CD4-positive, alpha-beta memory T cell (primary cell): ENCODE measurements around the gene STK39. TPM values are rescaled to one million over a fixed set of nuclear protein-coding genes. Genes with fewer than 3 reads are reported as not detected.

Source experiments
- CTCF ChIA-PET: fragments of 350-600 bp; sonication (Branson Sonifier 250); formaldehyde crosslinking; loops from one replicate; lab custom pipeline; 2021; ENCODE audit warnings: inconsistent platforms; ENCODE audit not compliant: partially characterized antibody; lab: Charles Lee
- POLR2A ChIA-PET: fragments of 350-600 bp; sonication (Branson Sonifier 250); formaldehyde crosslinking; loops from one replicate; lab custom pipeline; 2021; ENCODE audit not compliant: partially characterized antibody; lab: Charles Lee
- DNase-seq, 5 donors: peaks; one replicate each; pipeline versions ENCODE4 v3.0.0 to v3.0.0-alpha.2; 2020 to 2022; ENCODE audit warnings: mixed read lengths in 1 of 5
- H3K27ac ChIP-seq: one replicate; pipeline ENCODE4 v1.7.0; 2013; ENCODE audit warnings: low read depth, low read length
- H3K27me3 ChIP-seq: 2 replicates; pipeline ENCODE4 v1.7.0; 2013; ENCODE audit warnings: mild to moderate bottlenecking, low read length, moderate library complexity; ENCODE audit not compliant: insufficient read depth
- H3K36me3 ChIP-seq: 2 replicates; pipeline ENCODE4 v1.7.0; 2013; ENCODE audit warnings: mild to moderate bottlenecking, low read length, moderate library complexity; ENCODE audit not compliant: insufficient read depth
- H3K4me1 ChIP-seq: 2 replicates; pipeline ENCODE4 v1.7.0; 2013; ENCODE audit warnings: mild to moderate bottlenecking, low read length, moderate library complexity; ENCODE audit not compliant: insufficient read depth
- H3K4me3 ChIP-seq, 2 donors: one replicate each; pipeline ENCODE4 v1.7.0; 2013; ENCODE audit warnings: low read length in 2 of 2, mild to moderate bottlenecking in 1 of 2
- H3K9me3 ChIP-seq, 2 donors: one replicate each; pipeline ENCODE4 v1.7.0; 2013; ENCODE audit warnings: low read length in 2 of 2, control low read depth in 1 of 2; ENCODE audit not compliant: control insufficient read depth in 1 of 2
- H3K27ac Mint-ChIP-seq, 7 donors: one replicate each; pipeline ENCODE4 v1.8.0; 2020 to 2021; ENCODE audit warnings: mixed read lengths in 7 of 7, mild to moderate bottlenecking in 6 of 7, inconsistent platforms in 3 of 7, moderate library complexity in 3 of 7
- H3K27me3 Mint-ChIP-seq, 2 donors: one replicate each; pipeline ENCODE4 v1.8.0; 2020 to 2021; ENCODE audit warnings: mixed read lengths in 2 of 2
- H3K36me3 Mint-ChIP-seq, 2 donors: one replicate each; pipeline ENCODE4 v1.8.0; 2020 to 2021; ENCODE audit warnings: mixed read lengths in 2 of 2, inconsistent platforms in 1 of 2, mild to moderate bottlenecking in 1 of 2
- H3K4me1 Mint-ChIP-seq, 4 donors: one replicate each; pipeline ENCODE4 v1.8.0; 2020 to 2021; ENCODE audit warnings: mixed read lengths in 4 of 4, mild to moderate bottlenecking in 1 of 4
- H3K4me3 Mint-ChIP-seq, 8 donors: one replicate each; pipeline ENCODE4 v1.8.0; 2020 to 2021; ENCODE audit warnings: mixed read lengths in 8 of 8, mild to moderate bottlenecking in 7 of 8, moderate library complexity in 6 of 8, inconsistent platforms in 3 of 8
- H3K9me3 Mint-ChIP-seq, 8 donors: one replicate each; pipeline ENCODE4 v1.8.0; 2020 to 2021; ENCODE audit warnings: mixed read lengths in 8 of 8, mild to moderate bottlenecking in 5 of 8, inconsistent platforms in 3 of 8, moderate library complexity in 1 of 8
- intact Hi-C: fragments of 100-400 bp; cut with micrococcal nuclease; formaldehyde crosslinking; loops from one replicate; pipeline ENCODE4 v1.15.1; 2023
- polyA plus RNA-seq, 2 donors: library from polyadenylated mRNA; unstranded; fragments of 300-500 nt; fragmentation: Illumina TruSeq; gene quantifications; one replicate each; pipeline ENCODE4 v1.2.3, GENCODE V29; 2021
- total RNA-seq, 2 experiments: library from RNA; stranded (reverse); gene quantifications; one replicate each; pipeline ENCODE4 v1.2.3, GENCODE V29; 2021

The STK39 gene
- total and polyA plus RNA-seq, 4 experiments from 2014 or later = 4.9 to 27.3 (median 18.2) TPM

GRCh38 chr2:168220965-168221819 is 26.2 kb downstream of the STK39 start:
- H3K27me3 Mint-ChIP-seq = no peaks in the 10 kb centered on the region
- H3K4me1 Mint-ChIP-seq = peaks cover 37 to 58% (median 43%) of the 10 kb centered on the region in 4 donors
- H3K4me3 ChIP-seq = no peak overlapping the region
- POLR2A ChIA-PET = no interaction called here
- no peak overlapping the region for H3K27ac Mint-ChIP-seq
- no peaks in the 10 kb centered on the region for H3K9me3 ChIP-seq
- no peaks in the 10 kb centered on the region for H3K9me3 Mint-ChIP-seq
- CTCF ChIA-PET = no interaction called here
- H3K27me3 ChIP-seq = no peaks in the 10 kb centered on the region
- no peaks in the 10 kb centered on the region for H3K36me3 ChIP-seq
- peaks cover 16% of the 10 kb centered on the region for H3K4me1 ChIP-seq
- H3K36me3 Mint-ChIP-seq = peaks cover 7 to 21% of the 10 kb centered on the region in 2 donors
- no peak overlapping the region for H3K27ac ChIP-seq
- no peak for DNase-seq
- intact Hi-C loops = no loop called here
- no peak overlapping the region for H3K4me3 Mint-ChIP-seq

- Histone ChIP-seq H3K36me3 (no peaks in the 10 kb centered on the region), H3K4me1 (peaks cover under 1% of the 10 kb centered on the region), H3K27me3 (no peaks in the 10 kb centered on the region), H3K9me3 (no peaks in the 10 kb centered on the region), H3K27ac (no peak overlapping the region), H3K4me3 (no peak overlapping the region)
- Mint-ChIP-seq H3K27me3 (no peaks in the 10 kb centered on the region), H3K27ac (no peak overlapping the region), H3K4me3 (no peak overlapping the region), H3K9me3 (no peaks in the 10 kb centered on the region), H3K36me3 (peaks cover 9 to 21% of the 10 kb centered on the region in 2 donors), H3K4me1 (peaks cover 29 to 46% (median 34%) of the 10 kb centered on the region in 4 donors)
- intact Hi-C loops = no loop called here
- DNase-seq = no peak
- ChIA-PET POLR2A (interaction anchor here (0.6 kb wide), 1 partner anchor 15 kb away, joined by 3 read pairs; no protein-coding TSS in a partner anchor), CTCF (no interaction called here)
Measured at GRCh38 chr2:168217920-168218319, 29.5 kb downstream of the STK39 start.

- ChIA-PET POLR2A (no interaction called here), CTCF (interaction anchor here (1.5 kb wide), 1 partner anchor 120 kb away, joined by 3 read pairs; no protein-coding TSS in a partner anchor)
- H3K27ac ChIP-seq = no peak overlapping the region
- no peaks in the 10 kb centered on the region for H3K27me3 ChIP-seq
- Mint-ChIP-seq H3K4me1 (peaks cover 37 to 52% (median 41%) of the 10 kb centered on the region in 4 donors), H3K4me3 (no peak overlapping the region), H3K9me3 (no peaks in the 10 kb centered on the region), H3K27ac (no peak overlapping the region), H3K27me3 (no peaks in the 10 kb centered on the region), H3K36me3 (peaks cover 9 to 17% of the 10 kb centered on the region in 2 donors)
- no peak overlapping the region for H3K4me3 ChIP-seq
- no peaks in the 10 kb centered on the region for H3K36me3 ChIP-seq
- intact Hi-C loops = no loop called here
- no peaks in the 10 kb centered on the region for H3K9me3 ChIP-seq
- no peak for DNase-seq
- peaks cover 15% of the 10 kb centered on the region for H3K4me1 ChIP-seq
Measured at GRCh38 chr2:168216351-168217005, 30.9 kb downstream of the STK39 start.

DNA sequence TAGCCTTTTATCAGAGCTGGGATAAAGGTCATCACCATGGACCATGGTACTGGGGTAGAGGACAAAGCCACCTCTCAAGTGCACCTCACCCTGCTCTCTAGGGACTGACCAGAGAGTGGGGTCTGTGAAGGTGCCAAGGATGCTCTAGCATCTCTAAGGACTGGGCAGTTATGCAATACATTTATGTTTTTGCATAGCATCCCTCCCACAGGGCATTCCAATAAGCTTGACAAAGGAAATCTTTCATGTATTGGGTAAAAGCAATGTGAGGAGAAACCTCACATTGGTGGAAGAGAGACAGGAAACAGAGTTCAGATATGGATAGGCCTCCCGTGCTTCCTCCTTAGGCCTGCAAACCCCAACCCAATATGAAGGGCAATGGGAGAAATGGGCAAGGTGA is 31.6 kb downstream of the STK39 start:
- Histone ChIP-seq H3K9me3 (no peaks in the 10 kb centered on the region), H3K27ac (no peak overlapping the region), H3K27me3 (no peaks in the 10 kb centered on the region), H3K4me3 (no peak overlapping the region), H3K4me1 (peaks cover 21% of the 10 kb centered on the region), H3K36me3 (no peaks in the 10 kb centered on the region)
- Mint-ChIP-seq H3K4me1 (peaks cover 37 to 52% (median 43%) of the 10 kb centered on the region in 4 donors), H3K36me3 (peaks cover 8 to 13% of the 10 kb centered on the region in 2 donors), H3K9me3 (no peaks in the 10 kb centered on the region), H3K27me3 (no peaks in the 10 kb centered on the region), H3K27ac (no peak overlapping the region), H3K4me3 (no peak overlapping the region)
- intact Hi-C loops = no loop called here
- DNase-seq = no peak
- POLR2A ChIA-PET = no interaction called here
- CTCF ChIA-PET = interaction anchor here (1.0 to 1.5 kb wide), 2 partner anchors 98 to 121 kb away, joined by 3 to 4 read pairs; no protein-coding TSS in a partner anchor

DNA sequence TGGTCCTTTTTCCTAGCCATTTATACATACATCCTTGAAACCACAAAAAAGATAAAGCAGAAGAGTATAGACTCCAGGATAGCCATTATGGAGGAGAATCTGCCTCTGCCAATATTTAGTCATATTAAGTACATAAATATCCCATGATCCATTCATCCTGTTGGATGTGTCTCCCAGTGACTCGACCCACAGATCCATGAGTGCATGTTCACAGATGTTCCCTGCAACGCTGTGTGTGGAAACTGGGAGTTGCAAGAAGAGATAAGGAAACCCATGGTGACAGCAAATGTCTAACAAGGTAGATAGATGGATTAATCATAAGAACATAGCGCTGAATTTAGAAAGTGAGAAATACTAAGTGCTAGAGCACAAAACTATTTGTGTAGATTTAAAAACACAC is 34.5 kb downstream of the STK39 start:
- no peaks in the 10 kb centered on the region for H3K27me3 ChIP-seq
- Mint-ChIP-seq H3K9me3 (no peaks in the 10 kb centered on the region), H3K4me1 (peaks cover 41 to 52% (median 48%) of the 10 kb centered on the region in 4 donors), H3K4me3 (peak overlapping the region in 4 of 8 donors; percentile 1 to 79 (median 32)), H3K36me3 (peaks cover 4% of the 10 kb centered on the region in 2 donors), H3K27ac (peak overlapping the region in 2 of 7 donors; percentile 13 to 14), H3K27me3 (no peaks in the 10 kb centered on the region)
- intact Hi-C loops = loop anchor here (2.0 kb wide), 2 partner anchors 14 to 32 kb away; no protein-coding TSS in a partner anchor
- no peak overlapping the region for H3K4me3 ChIP-seq
- POLR2A ChIA-PET = no interaction called here
- H3K36me3 ChIP-seq = no peaks in the 10 kb centered on the region
- CTCF ChIA-PET = no interaction called here
- peaks cover 34% of the 10 kb centered on the region for H3K4me1 ChIP-seq
- no peaks in the 10 kb centered on the region for H3K9me3 ChIP-seq
- no peak for DNase-seq
- H3K27ac ChIP-seq = no peak overlapping the region

GRCh38 chr2:168212167-168212566 is 35.2 kb downstream of the STK39 start:
- no peak overlapping the region for H3K4me3 ChIP-seq
- intact Hi-C loops = loop anchor here (2.0 kb wide), 2 partner anchors 15 to 33 kb away; no protein-coding TSS in a partner anchor
- ChIA-PET CTCF (interaction anchor here (1.5 kb wide), 1 partner anchor 16 kb away, joined by 7 read pairs; no protein-coding TSS in a partner anchor), POLR2A (interaction anchor here (1.3 to 2.1 kb wide), 2 partner anchors 17 to 34 kb away, joined by 4 to 6 read pairs; partner anchors contain the start of gene STK39)
- no peak for DNase-seq
- Mint-ChIP-seq H3K4me1 (peaks cover 41 to 56% (median 53%) of the 10 kb centered on the region in 4 donors), H3K9me3 (no peaks in the 10 kb centered on the region), H3K36me3 (peaks cover 4 to 6% of the 10 kb centered on the region in 2 donors), H3K4me3 (peak overlapping the region; percentile 43 to 79 (median 56)), H3K27me3 (no peaks in the 10 kb centered on the region), H3K27ac (peak overlapping the region; percentile 0 to 76 (median 54))
- H3K36me3 ChIP-seq = no peaks in the 10 kb centered on the region
- no peak overlapping the region for H3K27ac ChIP-seq
- H3K4me1 ChIP-seq = peaks cover 34% of the 10 kb centered on the region
- no peaks in the 10 kb centered on the region for H3K27me3 ChIP-seq
- no peaks in the 10 kb centered on the region for H3K9me3 ChIP-seq
